B cell (primary cell): ENCODE measurements around the gene EGFL6. TPM values are rescaled to one million over a fixed set of nuclear protein-coding genes. Genes with fewer than 3 reads are reported as not detected.

ENCODE experiments used
- ATAC-seq: fragments of 200-7000 bp; cut with Tn5 transposase; one replicate; pipeline ENCODE4 v1.10.0; 2021; ENCODE audit warnings: low read depth, mild to moderate bottlenecking, moderate number of reproducible peaks, moderate library complexity
- CTCF ChIA-PET: fragments of 350-600 bp; sonication (Branson Sonifier 250); formaldehyde crosslinking; loops from one replicate; lab custom pipeline; 2021; ENCODE audit warnings: antibody characterized with exemption, inconsistent platforms; lab: Charles Lee
- POLR2A ChIA-PET: fragments of 350-600 bp; sonication (Branson Sonifier 250); formaldehyde crosslinking; loops from one replicate; lab custom pipeline; 2021; ENCODE audit warnings: antibody characterized with exemption; lab: Charles Lee
- DNase-seq: peaks from one replicate; pipeline ENCODE4 v3.0.0; 2013
- H2AFZ ChIP-seq: 2 replicates; pipeline ENCODE4 v1.6.1; 2012; ENCODE audit warnings: mild to moderate bottlenecking, low read depth, low read length; ENCODE audit not compliant: insufficient read depth, poor library complexity, severe bottlenecking
- H3K27ac ChIP-seq, 2 donors: 1 replicate in 1 of 2; 2 replicates in 1 of 2; pipeline ENCODE4 v1.5.1; 2012 to 2013; ENCODE audit warnings: low read length in 2 of 2, mild to moderate bottlenecking in 2 of 2, moderate library complexity in 1 of 2
- H3K27me3 ChIP-seq, 4 experiments: fragments of 200-600 bp in 1 of 4; sonication (generic) in 1 of 4; replicated peaks in 1 of 4; 1 replicate in 2 of 4; 2 replicates in 2 of 4; pipeline versions ENCODE4 v1.6.1 to v1.7.0; 2013 to 2016; ENCODE audit warnings: low read length in 3 of 4, mild to moderate bottlenecking in 2 of 4, mixed read lengths in 1 of 4, moderate library complexity in 1 of 4; ENCODE audit not compliant: insufficient read depth in 4 of 4, control insufficient read depth in 3 of 4; ENCODE audit errors: control extremely low read depth in 1 of 4
- H3K36me3 ChIP-seq, 2 experiments: replicated peaks in 1 of 2; 1 replicate in 1 of 2; 2 replicates in 1 of 2; pipeline versions ENCODE4 v1.6.1 to v1.7.1; 2013; ENCODE audit warnings: low read length in 1 of 2; ENCODE audit not compliant: insufficient read depth in 2 of 2, control insufficient read depth in 1 of 2; ENCODE audit errors: control extremely low read depth in 1 of 2, extremely low read depth in 1 of 2
- H3K4me1 ChIP-seq, 2 donors: fragments of 200-600 bp in 1 of 2; sonication (generic) in 1 of 2; 1 replicate in 1 of 2; 2 replicates in 1 of 2; pipeline versions ENCODE4 v1.5.1 to v1.6.1; 2013 to 2017; ENCODE audit warnings: low read length in 2 of 2; ENCODE audit not compliant: control insufficient read depth in 2 of 2, insufficient read depth in 2 of 2
- H3K4me2 ChIP-seq: replicated peaks from 2 replicates; pipeline ENCODE3; 2012; ENCODE audit warnings: mild to moderate bottlenecking, low read depth, low read length; ENCODE audit not compliant: poor library complexity, severe bottlenecking
- H3K4me3 ChIP-seq, 5 experiments: fragments of 200-600 bp in 1 of 5; sonication (generic) in 1 of 5; 1 replicate in 3 of 5; 2 replicates in 2 of 5; pipeline versions ENCODE4 v1.5.1 to v1.7.0; 2011 to 2016; ENCODE audit warnings: low read length in 4 of 5, mild to moderate bottlenecking in 4 of 5, low read depth in 2 of 5, control low read depth in 1 of 5, moderate library complexity in 1 of 5; ENCODE audit not compliant: insufficient read depth in 1 of 5; ENCODE audit errors: control extremely low read depth in 1 of 5, extremely low read depth in 1 of 5
- H3K79me2 ChIP-seq: fragments of 200-600 bp; sonication (generic); one replicate; pipeline ENCODE4 v1.6.0; 2016; ENCODE audit warnings: low read length; ENCODE audit not compliant: control insufficient read depth, insufficient read depth
- H3K9ac ChIP-seq: fragments of 200-600 bp; sonication (generic); 2 replicates; pipeline ENCODE4 v1.6.1; 2017; ENCODE audit warnings: mild to moderate bottlenecking, low read length, moderate library complexity
- H3K9me3 ChIP-seq, 3 donors: one replicate each; pipeline versions ENCODE4 v1.6.1 to v1.7.1; 2013; ENCODE audit warnings: low read length in 2 of 3; ENCODE audit not compliant: control insufficient read depth in 2 of 3, insufficient read depth in 1 of 3; ENCODE audit errors: control extremely low read depth in 1 of 3
- H4K20me1 ChIP-seq: 2 replicates; pipeline ENCODE4 v1.6.0; 2012; ENCODE audit warnings: mild to moderate bottlenecking, low read length; ENCODE audit not compliant: insufficient read depth, control insufficient read depth, poor library complexity, severe bottlenecking
- H3K27ac Mint-ChIP-seq: one replicate; pipeline ENCODE4 v1.8.0; 2021; ENCODE audit warnings: mixed read lengths
- H3K27me3 Mint-ChIP-seq: one replicate; pipeline ENCODE4 v1.8.0; 2021; ENCODE audit warnings: mixed read lengths
- H3K4me1 Mint-ChIP-seq: one replicate; pipeline ENCODE4 v1.8.0; 2021; ENCODE audit warnings: mixed read lengths
- H3K4me3 Mint-ChIP-seq: one replicate; pipeline ENCODE4 v1.8.0; 2021; ENCODE audit warnings: mixed read lengths
- H3K9me3 Mint-ChIP-seq: one replicate; pipeline ENCODE4 v1.8.0; 2022; ENCODE audit warnings: mixed read lengths; ENCODE audit not compliant: insufficient read depth
- EZH2 ChIP-seq: IDR thresholded peaks from 2 replicates; pipeline ENCODE4 v1.6.1; 2012; ENCODE audit warnings: borderline replicate concordance, low read depth, mild to moderate bottlenecking, moderate library complexity, low read length; ENCODE audit not compliant: insufficient read depth, poor library complexity, severe bottlenecking
- WGBS: methylation state at CpG from one replicate; pipeline ENCODE4 v1.1.5; 2013; ENCODE audit warnings: missing lambda C conversion rate; ENCODE audit not compliant: insufficient coverage; 5-methylcytosine and 5-hydroxymethylcytosine counted together
- intact Hi-C: fragments of 100-400 bp; cut with micrococcal nuclease; formaldehyde crosslinking; loops from one replicate; pipeline ENCODE4 v1.10.0; 2022
- polyA plus RNA-seq: library from polyadenylated mRNA; depleted of rRNA; stranded (reverse); fragments of >200 nt; gene quantifications from 2 replicates; pipeline ENCODE4 v1.2.3, GENCODE V29; 2012
- total RNA-seq, 2 donors: library from RNA; stranded (reverse); fragments of 120-200 nt in 1 of 2; gene quantifications; 1 replicate in 1 of 2; 2 replicates in 1 of 2; pipeline versions ENCODE4 v1.2.3 to v1.2.4, GENCODE V29; 2013 to 2022
- TF ChIP-seq, protein P1 (sequence below): fragments of 200-600 bp; IDR thresholded peaks from one replicate; pipeline ENCODE4 v1.8.0; 2022; ENCODE audit warnings: antibody characterized with exemption, mild to moderate bottlenecking

The EGFL6 gene
- total and polyA plus RNA-seq, 2 donors (not counting 1 experiment from before 2014, with no cell fraction given), result not detected

DNA sequence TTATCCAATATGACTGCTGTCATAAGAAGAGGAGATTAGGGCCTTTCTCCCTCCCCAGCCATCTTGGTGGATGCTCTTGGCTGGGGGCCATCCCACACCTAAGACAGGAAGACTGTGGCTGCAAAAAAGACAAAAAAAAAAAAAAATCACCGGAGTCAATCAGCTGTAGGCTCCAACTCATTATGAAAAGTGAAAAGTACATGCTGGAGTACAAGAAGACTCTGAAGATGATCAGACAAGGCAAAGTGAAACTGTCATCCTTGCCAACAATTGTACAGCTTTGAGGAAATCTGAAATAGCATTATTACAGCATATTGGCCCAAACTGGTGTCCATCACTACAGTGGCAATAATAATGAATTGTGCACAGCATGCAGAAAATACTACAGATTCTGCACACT, 5.2 kb downstream of the EGFL6 start:
- DNase-seq, result no peak
- no peak overlapping the region for H3K4me3 ChIP-seq
- H2AFZ ChIP-seq, result no peak overlapping the region
- H3K9me3 ChIP-seq, result no peaks in the 10 kb centered on the region
- H4K20me1 ChIP-seq, result no peaks in the 10 kb centered on the region
- no peak overlapping the region for H3K9ac ChIP-seq
- H3K27ac ChIP-seq, result no peak overlapping the region
- peaks cover 0 to 14% (median 4%) of the 10 kb centered on the region in 4 experiments for H3K27me3 ChIP-seq
- POLR2A ChIA-PET, result no interaction called here
- intact Hi-C loops, result no loop called here
- Mint-ChIP-seq H3K27ac (no peak overlapping the region), H3K4me1 (peaks cover 5% of the 10 kb centered on the region), H3K9me3 (no peaks in the 10 kb centered on the region), H3K27me3 (peaks cover 14% of the 10 kb centered on the region), H3K4me3 (no peak overlapping the region)
- CTCF ChIA-PET, result no interaction called here
- no peaks in the 10 kb centered on the region for H3K36me3 ChIP-seq
- H3K79me2 ChIP-seq, result no peaks in the 10 kb centered on the region
- WGBS, result no CpG with 5 or more reads among the region's 1 CpG
- no peak overlapping the region for H3K4me2 ChIP-seq
- H3K4me1 ChIP-seq, result peaks cover 5 to 7% of the 10 kb centered on the region in 2 donors
- TF ChIP-seq EZH2, result no peak
- TF ChIP-seq, protein P1, sequence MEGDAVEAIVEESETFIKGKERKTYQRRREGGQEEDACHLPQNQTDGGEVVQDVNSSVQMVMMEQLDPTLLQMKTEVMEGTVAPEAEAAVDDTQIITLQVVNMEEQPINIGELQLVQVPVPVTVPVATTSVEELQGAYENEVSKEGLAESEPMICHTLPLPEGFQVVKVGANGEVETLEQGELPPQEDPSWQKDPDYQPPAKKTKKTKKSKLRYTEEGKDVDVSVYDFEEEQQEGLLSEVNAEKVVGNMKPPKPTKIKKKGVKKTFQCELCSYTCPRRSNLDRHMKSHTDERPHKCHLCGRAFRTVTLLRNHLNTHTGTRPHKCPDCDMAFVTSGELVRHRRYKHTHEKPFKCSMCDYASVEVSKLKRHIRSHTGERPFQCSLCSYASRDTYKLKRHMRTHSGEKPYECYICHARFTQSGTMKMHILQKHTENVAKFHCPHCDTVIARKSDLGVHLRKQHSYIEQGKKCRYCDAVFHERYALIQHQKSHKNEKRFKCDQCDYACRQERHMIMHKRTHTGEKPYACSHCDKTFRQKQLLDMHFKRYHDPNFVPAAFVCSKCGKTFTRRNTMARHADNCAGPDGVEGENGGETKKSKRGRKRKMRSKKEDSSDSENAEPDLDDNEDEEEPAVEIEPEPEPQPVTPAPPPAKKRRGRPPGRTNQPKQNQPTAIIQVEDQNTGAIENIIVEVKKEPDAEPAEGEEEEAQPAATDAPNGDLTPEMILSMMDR, result no peak
- ATAC-seq, result no peak

DNA sequence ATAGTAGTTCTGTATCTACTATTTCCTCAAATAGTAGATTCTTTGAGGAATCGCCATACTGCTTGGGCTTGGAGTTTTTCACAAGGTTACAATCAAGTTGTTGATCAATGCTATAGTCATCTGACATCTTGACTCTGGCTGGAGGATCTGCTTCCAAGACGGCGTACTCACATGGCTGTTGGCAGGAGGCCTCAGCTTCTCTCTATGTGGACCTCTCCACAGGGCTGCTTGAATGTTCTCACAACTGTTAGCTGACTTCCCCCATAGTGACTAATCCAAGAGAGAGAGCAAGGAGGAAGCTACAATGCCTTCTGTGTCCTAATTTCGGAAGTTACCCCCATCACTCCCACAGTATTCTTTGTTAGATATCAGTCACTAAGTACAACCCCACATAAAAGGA, 10.3 kb downstream of the EGFL6 start:
- ATAC-seq (no peak), DNase-seq (no peak)
- intact Hi-C loops, result no loop called here
- CTCF ChIA-PET, result no interaction called here
- H3K9me3 ChIP-seq, result no peaks in the 10 kb centered on the region
- 67% methylated on average over 1 of the region's 4 CpGs for WGBS
- Mint-ChIP-seq H3K4me3 (no peak overlapping the region), H3K4me1 (no peaks in the 10 kb centered on the region), H3K27ac (no peak overlapping the region), H3K27me3 (peaks cover 11% of the 10 kb centered on the region), H3K9me3 (no peaks in the 10 kb centered on the region)
- H4K20me1 ChIP-seq, result no peaks in the 10 kb centered on the region
- no peak overlapping the region for H3K9ac ChIP-seq
- no peaks in the 10 kb centered on the region for H3K4me1 ChIP-seq
- H3K27ac ChIP-seq, result no peak overlapping the region
- H3K79me2 ChIP-seq, result no peaks in the 10 kb centered on the region
- no peak overlapping the region for H3K4me2 ChIP-seq
- TF ChIP-seq, protein P1, result no peak
- TF ChIP-seq EZH2, result no peak
- no peak overlapping the region for H2AFZ ChIP-seq
- POLR2A ChIA-PET, result no interaction called here
- H3K27me3 ChIP-seq, result peaks cover 0 to 6% (median 0%) of the 10 kb centered on the region in 4 experiments
- H3K36me3 ChIP-seq, result no peaks in the 10 kb centered on the region
- no peak overlapping the region for H3K4me3 ChIP-seq
